ENCODE measurements around the gene CBLC.

DNA sequence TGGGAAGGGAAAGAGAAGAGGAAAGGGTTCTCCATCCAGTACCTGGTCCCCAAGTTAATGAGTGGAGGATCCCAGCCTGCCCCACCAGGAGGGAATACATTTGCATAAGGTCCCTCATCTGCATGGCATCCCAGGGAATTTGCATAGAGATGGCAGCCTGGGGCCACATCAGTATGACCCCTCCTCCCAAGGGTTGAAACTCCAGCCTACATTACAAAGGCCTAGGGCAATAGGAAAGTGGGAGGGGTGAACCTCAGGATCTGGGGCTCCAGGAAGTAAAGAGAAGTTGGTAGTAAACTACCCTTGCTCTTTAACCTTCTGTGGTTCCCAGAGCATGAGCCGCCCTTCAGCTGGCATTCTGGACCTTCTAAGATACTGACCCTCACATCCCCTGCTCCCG lies 61.6 kb downstream of the CBLC start:
- TF ChIP-seq GATA3 (IDR thresholded peaks at IDR 0.05; ENCODE audit: low read depth, low read length) = no peak
- no peak for TF ChIP-seq GATA2 (IDR thresholded peaks at IDR 0.05; ENCODE audit: low read depth, low read length)

Measured in SH-SY5Y (cell line).